Measurements from ENCODE around the gene NMRAL1. TPM values are rescaled to one million over a fixed set of nuclear protein-coding genes. Genes with fewer than 3 reads are reported as not detected.
A peak's percentile ranks its signal among the peaks of the same experiment; 100 is the strongest.

Gene NMRAL1
- polyA plus RNA-seq, 6 donors from 2014 or later = 18.1 to 50.9 (median 31.6) TPM

- Mint-ChIP-seq H3K36me3 (peaks cover 0 to 15% of the 10 kb centered on the region in 2 donors), H3K27ac (peak overlapping the region in 1 of 6 donors; percentile 54), H3K4me3 (peak overlapping the region in 1 of 8 donors; percentile 2), H3K27me3 (no peaks in the 10 kb centered on the region), H3K4me1 (peaks cover 29 to 43% (median 29%) of the 10 kb centered on the region in 3 donors), H3K9me3 (no peaks in the 10 kb centered on the region)
- no peak for DNase-seq
- ATAC-seq (ENCODE audit: low read depth in 2 of 2) = no peak
Measured at GRCh38 chr16:4511441-4512082, 37.1 kb upstream of the NMRAL1 start.

- peaks cover 0 to 15% of the 10 kb centered on the region in 2 donors for H3K36me3 Mint-ChIP-seq
- ATAC-seq (ENCODE audit: low read depth in 2 of 2) (no peak), DNase-seq (no peak)
- no peaks in the 10 kb centered on the region for H3K27me3 Mint-ChIP-seq
- H3K4me1 Mint-ChIP-seq = peaks cover 30 to 43% (median 32%) of the 10 kb centered on the region in 3 donors
- no peaks in the 10 kb centered on the region for H3K9me3 Mint-ChIP-seq
- no peak overlapping the region for H3K4me3 Mint-ChIP-seq
- H3K27ac Mint-ChIP-seq = peak overlapping the region in 1 of 6 donors; percentile 27
Measured at GRCh38 chr16:4510747-4511426, 36.5 kb upstream of the NMRAL1 start.

- H3K27ac Mint-ChIP-seq = peak overlapping the region in 1 of 6 donors; percentile 47
- H3K9me3 Mint-ChIP-seq = no peaks in the 10 kb centered on the region
- ATAC-seq (ENCODE audit: low read depth in 2 of 2) (no peak), DNase-seq (no peak)
- H3K4me3 Mint-ChIP-seq = no peak overlapping the region
- no peaks in the 10 kb centered on the region for H3K27me3 Mint-ChIP-seq
- peaks cover 0 to 15% of the 10 kb centered on the region in 2 donors for H3K36me3 Mint-ChIP-seq
- H3K4me1 Mint-ChIP-seq = peaks cover 30 to 43% (median 32%) of the 10 kb centered on the region in 3 donors
Measured at GRCh38 chr16:4510131-4510530, 35.7 kb upstream of the NMRAL1 start.

GRCh38 chr16:4509420-4509819 is 35.0 kb upstream of the NMRAL1 start:
- no peak for ATAC-seq (ENCODE audit: low read depth in 2 of 2)
- H3K27ac Mint-ChIP-seq = peak overlapping the region in 2 of 6 donors; percentile 32 to 47
- H3K4me1 Mint-ChIP-seq = peaks cover 28 to 43% (median 32%) of the 10 kb centered on the region in 3 donors
- H3K9me3 Mint-ChIP-seq = no peaks in the 10 kb centered on the region
- no peaks in the 10 kb centered on the region for H3K27me3 Mint-ChIP-seq
- peaks cover 0 to 15% of the 10 kb centered on the region in 2 donors for H3K36me3 Mint-ChIP-seq
- H3K4me3 Mint-ChIP-seq = peak overlapping the region in 1 of 8 donors; percentile 42
- DNase-seq = no peak

- Mint-ChIP-seq H3K4me3 (no peak overlapping the region), H3K9me3 (no peaks in the 10 kb centered on the region), H3K27me3 (no peaks in the 10 kb centered on the region), H3K36me3 (peaks cover 0 to 15% of the 10 kb centered on the region in 2 donors), H3K27ac (peak overlapping the region in 1 of 6 donors; percentile 39), H3K4me1 (peaks cover 27 to 47% (median 38%) of the 10 kb centered on the region in 3 donors)
- ATAC-seq (ENCODE audit: low read depth in 2 of 2) (no peak), DNase-seq (no peak)
Measured at GRCh38 chr16:4508806-4509205, 34.4 kb upstream of the NMRAL1 start.

- Mint-ChIP-seq H3K4me3 (no peak overlapping the region), H3K27ac (peak overlapping the region; percentile 53 to 100 (median 82)), H3K36me3 (peaks cover 0 to 15% of the 10 kb centered on the region in 2 donors), H3K9me3 (no peaks in the 10 kb centered on the region), H3K27me3 (no peaks in the 10 kb centered on the region), H3K4me1 (peaks cover 30 to 55% (median 47%) of the 10 kb centered on the region in 3 donors)
- ATAC-seq (ENCODE audit: low read depth in 2 of 2) (no peak), DNase-seq (no peak)
Measured at GRCh38 chr16:4507588-4508345, 33.3 kb upstream of the NMRAL1 start.

- Mint-ChIP-seq H3K27me3 (no peaks in the 10 kb centered on the region), H3K27ac (peak overlapping the region; percentile 99 to 100 (median 100)), H3K4me1 (peaks cover 30 to 59% (median 45%) of the 10 kb centered on the region in 3 donors), H3K9me3 (no peaks in the 10 kb centered on the region), H3K36me3 (peaks cover 0 to 15% of the 10 kb centered on the region in 2 donors), H3K4me3 (peak overlapping the region; percentile 57 to 88 (median 74))
- DNase-seq (peak; percentile 65), ATAC-seq (ENCODE audit: low read depth in 2 of 2) (peak; percentile 17 to 22)
Measured at GRCh38 chr16:4506450-4506849, 32.0 kb upstream of the NMRAL1 start.

- Mint-ChIP-seq H3K36me3 (peaks cover 0 to 8% of the 10 kb centered on the region in 2 donors), H3K27ac (peak overlapping the region; percentile 99 to 100 (median 100)), H3K9me3 (no peaks in the 10 kb centered on the region), H3K27me3 (no peaks in the 10 kb centered on the region), H3K4me3 (peak overlapping the region; percentile 66 to 88 (median 73)), H3K4me1 (peaks cover 27 to 59% (median 54%) of the 10 kb centered on the region in 3 donors)
- ATAC-seq (ENCODE audit: low read depth in 2 of 2) (peak; percentile 92 to 94), DNase-seq (peak; percentile 95)
Measured at GRCh38 chr16:4505356-4506147, 31.1 kb upstream of the NMRAL1 start.

GRCh38 chr16:4501071-4501478 is 26.6 kb upstream of the NMRAL1 start:
- H3K4me3 Mint-ChIP-seq = no peak overlapping the region
- H3K27me3 Mint-ChIP-seq = no peaks in the 10 kb centered on the region
- DNase-seq (no peak), ATAC-seq (ENCODE audit: low read depth in 2 of 2) (no peak)
- no peaks in the 10 kb centered on the region for H3K36me3 Mint-ChIP-seq
- peaks cover 38 to 54% (median 52%) of the 10 kb centered on the region in 3 donors for H3K4me1 Mint-ChIP-seq
- peak overlapping the region in 5 of 6 donors; percentile 43 to 90 (median 80) for H3K27ac Mint-ChIP-seq
- no peaks in the 10 kb centered on the region for H3K9me3 Mint-ChIP-seq

- Mint-ChIP-seq H3K4me1 (peaks cover 31 to 51% (median 44%) of the 10 kb centered on the region in 3 donors), H3K9me3 (no peaks in the 10 kb centered on the region), H3K27me3 (no peaks in the 10 kb centered on the region), H3K36me3 (no peaks in the 10 kb centered on the region), H3K4me3 (no peak overlapping the region), H3K27ac (peak overlapping the region in 4 of 6 donors; percentile 37 to 80 (median 66))
- ATAC-seq (ENCODE audit: low read depth in 2 of 2) (no peak), DNase-seq (no peak)
Measured at GRCh38 chr16:4500272-4500671, 25.8 kb upstream of the NMRAL1 start.

- H3K9me3 Mint-ChIP-seq = no peaks in the 10 kb centered on the region
- H3K27me3 Mint-ChIP-seq = no peaks in the 10 kb centered on the region
- peaks cover 25 to 40% (median 39%) of the 10 kb centered on the region in 3 donors for H3K4me1 Mint-ChIP-seq
- H3K36me3 Mint-ChIP-seq = no peaks in the 10 kb centered on the region
- no peak overlapping the region for H3K4me3 Mint-ChIP-seq
- ATAC-seq (ENCODE audit: low read depth in 2 of 2) (no peak), DNase-seq (no peak)
- peak overlapping the region in 1 of 6 donors; percentile 18 for H3K27ac Mint-ChIP-seq
Measured at GRCh38 chr16:4499196-4499555, 24.8 kb upstream of the NMRAL1 start.

GRCh38 chr16:4498546-4499195 is 24.2 kb upstream of the NMRAL1 start:
- Mint-ChIP-seq H3K4me3 (no peak overlapping the region), H3K9me3 (no peaks in the 10 kb centered on the region)
- no peak for DNase-seq

More at GRCh38 chr16:4498546-4499195, 24.2 kb upstream of the NMRAL1 start:
- Mint-ChIP-seq H3K36me3 (no peaks in the 10 kb centered on the region), H3K27ac (peak overlapping the region in 3 of 6 donors; percentile 18 to 72 (median 58)), H3K27me3 (no peaks in the 10 kb centered on the region), H3K4me1 (peaks cover 22 to 38% (median 35%) of the 10 kb centered on the region in 3 donors)
- ATAC-seq (ENCODE audit: low read depth in 2 of 2) = no peak
